B cell (primary cell): ENCODE data around the gene KIAA1328.

Experiments
- CTCF ChIP-seq: fragments of 200-600 bp; IDR thresholded peaks from one replicate; pipeline ENCODE4 v1.8.0; 2022; ENCODE audit warnings: antibody characterized with exemption, mild to moderate bottlenecking
- EZH2 ChIP-seq: IDR thresholded peaks from 2 replicates; pipeline ENCODE4 v1.6.1; 2012; ENCODE audit warnings: borderline replicate concordance, low read depth, mild to moderate bottlenecking, moderate library complexity, low read length; ENCODE audit not compliant: insufficient read depth, poor library complexity, severe bottlenecking

GRCh38 chr18:37259711-37260110 is 430.8 kb downstream of the KIAA1328 start:
- TF ChIP-seq EZH2 (no peak), CTCF (no peak)
